ENCODE measurements around the gene TMCC1. TPM values are rescaled to one million over a fixed set of nuclear protein-coding genes. Genes with fewer than 3 reads are reported as not detected.
A peak's percentile ranks its signal among the peaks of the same experiment; 100 is the strongest.

TMCC1 gene
- total RNA-seq, 1 donor from 2014 or later: 16.7 TPM

DNA sequence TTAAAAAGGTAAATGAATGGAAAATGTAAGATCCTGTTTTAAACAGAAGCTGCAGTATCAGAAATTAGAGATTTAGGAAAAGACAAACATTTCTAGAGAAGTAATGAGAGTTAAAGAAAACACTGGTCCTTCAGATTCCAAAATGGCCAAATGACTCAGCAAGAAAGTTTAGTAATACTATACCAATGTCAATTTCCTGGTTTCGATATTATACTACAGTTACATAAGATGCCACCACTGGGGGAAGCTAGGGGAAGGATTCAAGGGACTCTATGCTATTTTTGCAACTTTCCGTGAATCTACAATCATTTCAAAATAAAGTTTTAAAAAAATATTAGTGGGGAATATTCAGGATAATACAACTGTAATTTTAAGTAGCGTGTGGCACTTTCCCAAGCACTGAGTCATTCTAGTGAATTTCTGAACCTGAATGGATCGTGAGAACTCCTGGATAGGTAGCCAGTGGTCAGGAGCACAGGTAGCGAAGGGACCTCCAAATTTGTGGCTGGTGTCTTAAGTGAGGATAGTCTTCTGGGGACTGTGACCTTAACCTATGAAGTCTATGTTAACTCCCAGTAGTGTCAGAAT, 37.6 kb downstream of the TMCC1 start:
- TF ChIP-seq POLR2AphosphoS5 (IDR thresholded peaks at IDR 0.05; ENCODE audit: insufficient read depth in 1 of 2, low read depth in 1 of 2): no peak
- TF ChIP-seq POLR2A (IDR thresholded peaks at IDR 0.05): no peak
- no peak for TF ChIP-seq CTCF (IDR thresholded peaks at IDR 0.05)
- no peaks in the 10 kb centered on the region for H3K27me3 ChIP-seq
- H3K4me1 ChIP-seq: peaks cover 28% of the 10 kb centered on the region
- H3K9me3 ChIP-seq: no peaks in the 10 kb centered on the region
- no peak for DNase-seq (ENCODE audit: extremely low spot score in 2 of 2)
- peak overlapping the region; percentile 78 for H3K27ac ChIP-seq
- intact Hi-C loops (cut with DNase I): no loop called here
- H3K36me3 ChIP-seq: no peaks in the 10 kb centered on the region
- H3K4me3 ChIP-seq: no peak overlapping the region

GRCh38 chr3:129855170-129855831, 38.2 kb downstream of the TMCC1 start:
- Histone ChIP-seq H3K36me3 (no peaks in the 10 kb centered on the region), H3K9me3 (no peaks in the 10 kb centered on the region), H3K27me3 (no peaks in the 10 kb centered on the region), H3K4me1 (peaks cover 28% of the 10 kb centered on the region), H3K4me3 (no peak overlapping the region), H3K27ac (peak overlapping the region; percentile 78)
- TF ChIP-seq POLR2A (IDR thresholded peaks at IDR 0.05) (no peak), CTCF (IDR thresholded peaks at IDR 0.05) (no peak), POLR2AphosphoS5 (IDR thresholded peaks at IDR 0.05; ENCODE audit: insufficient read depth in 1 of 2, low read depth in 1 of 2) (no peak)
- intact Hi-C loops (cut with DNase I): no loop called here
- DNase-seq (ENCODE audit: extremely low spot score in 2 of 2): no peak

GRCh38 chr3:129854460-129854859, 39.1 kb downstream of the TMCC1 start:
- Histone ChIP-seq H3K4me3 (no peak overlapping the region), H3K27me3 (no peaks in the 10 kb centered on the region), H3K4me1 (peaks cover 28% of the 10 kb centered on the region), H3K9me3 (no peaks in the 10 kb centered on the region), H3K36me3 (no peaks in the 10 kb centered on the region), H3K27ac (peak overlapping the region; percentile 78)
- no peak for TF ChIP-seq POLR2AphosphoS5 (IDR thresholded peaks at IDR 0.05; ENCODE audit: insufficient read depth in 1 of 2, low read depth in 1 of 2)
- no peak for TF ChIP-seq CTCF (IDR thresholded peaks at IDR 0.05)
- no peak for TF ChIP-seq POLR2A (IDR thresholded peaks at IDR 0.05)
- DNase-seq (ENCODE audit: extremely low spot score in 2 of 2): no peak
- intact Hi-C loops (cut with DNase I): no loop called here

DNA sequence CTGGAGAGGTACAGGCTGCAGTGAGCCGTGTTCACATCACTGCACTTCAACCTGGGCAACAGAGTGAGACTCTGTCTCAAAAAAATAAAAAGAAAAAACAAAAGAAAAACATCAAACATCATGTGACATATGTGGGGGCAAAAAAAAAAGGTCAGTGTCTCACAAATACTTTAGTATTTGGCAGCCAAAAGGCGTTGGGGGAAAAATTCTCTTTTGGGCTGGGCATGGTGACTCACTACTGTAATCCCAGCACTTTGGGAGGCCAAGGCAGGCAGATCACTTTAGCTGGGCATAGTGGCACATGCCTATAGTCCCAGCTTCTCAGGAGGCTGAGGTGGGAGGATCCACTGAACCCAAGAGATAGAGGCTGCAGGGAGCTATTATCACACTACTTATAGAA, 47.6 kb downstream of the TMCC1 start:
- intact Hi-C loops (cut with DNase I): no loop called here
- TF ChIP-seq POLR2A (IDR thresholded peaks at IDR 0.05): no peak
- no peak for TF ChIP-seq POLR2AphosphoS5 (IDR thresholded peaks at IDR 0.05; ENCODE audit: insufficient read depth in 1 of 2, low read depth in 1 of 2)
- TF ChIP-seq CTCF (IDR thresholded peaks at IDR 0.05): no peak
- DNase-seq (ENCODE audit: extremely low spot score in 2 of 2): no peak
- Histone ChIP-seq H3K27ac (no peak overlapping the region), H3K27me3 (no peaks in the 10 kb centered on the region), H3K4me3 (no peak overlapping the region), H3K36me3 (no peaks in the 10 kb centered on the region), H3K9me3 (peaks cover 5% of the 10 kb centered on the region), H3K4me1 (peaks cover 14% of the 10 kb centered on the region)

GRCh38 chr3:129840707-129841360, 52.7 kb downstream of the TMCC1 start:
- TF ChIP-seq POLR2A (IDR thresholded peaks at IDR 0.05) (no peak), POLR2AphosphoS5 (IDR thresholded peaks at IDR 0.05; ENCODE audit: insufficient read depth in 1 of 2, low read depth in 1 of 2) (no peak), CTCF (IDR thresholded peaks at IDR 0.05) (no peak)
- Histone ChIP-seq H3K27me3 (no peaks in the 10 kb centered on the region), H3K36me3 (no peaks in the 10 kb centered on the region), H3K9me3 (peaks cover 5% of the 10 kb centered on the region), H3K27ac (no peak overlapping the region), H3K4me1 (peaks cover 33% of the 10 kb centered on the region), H3K4me3 (no peak overlapping the region)
- intact Hi-C loops (cut with DNase I): no loop called here
- no peak for DNase-seq (ENCODE audit: extremely low spot score in 2 of 2)
